Keratinocyte (primary cell): Measurements from ENCODE around the gene CABLES2.
A peak's percentile ranks its signal among the peaks of the same experiment; 100 is the strongest.

ENCODE experiments used
- EZH2 ChIP-seq: IDR thresholded peaks from one replicate; pipeline ENCODE4 v1.6.1; 2012; ENCODE audit warnings: inconsistent platforms, mild to moderate bottlenecking, low read length, moderate library complexity
- TF ChIP-seq, protein P1 (sequence below), 3 experiments: IDR thresholded peaks in 1 of 3; conservative IDR thresholded peaks in 1 of 3; optimal IDR thresholded peaks in 1 of 3; 2 replicates in 2 of 3; 3 replicates in 1 of 3; pipeline versions ENCODE3 to v1.5.1; 2011; ENCODE audit warnings: low read length in 3 of 3, mild to moderate bottlenecking in 3 of 3, moderate library complexity in 2 of 3, control low read depth in 1 of 3, inconsistent platforms in 1 of 3; ENCODE audit not compliant: insufficient read depth in 2 of 3; ENCODE audit errors: extremely low read depth in 1 of 3

GRCh38 chr20:62409931-62410745 is 3.1 kb upstream of the CABLES2 start:
- TF ChIP-seq, protein P1, sequence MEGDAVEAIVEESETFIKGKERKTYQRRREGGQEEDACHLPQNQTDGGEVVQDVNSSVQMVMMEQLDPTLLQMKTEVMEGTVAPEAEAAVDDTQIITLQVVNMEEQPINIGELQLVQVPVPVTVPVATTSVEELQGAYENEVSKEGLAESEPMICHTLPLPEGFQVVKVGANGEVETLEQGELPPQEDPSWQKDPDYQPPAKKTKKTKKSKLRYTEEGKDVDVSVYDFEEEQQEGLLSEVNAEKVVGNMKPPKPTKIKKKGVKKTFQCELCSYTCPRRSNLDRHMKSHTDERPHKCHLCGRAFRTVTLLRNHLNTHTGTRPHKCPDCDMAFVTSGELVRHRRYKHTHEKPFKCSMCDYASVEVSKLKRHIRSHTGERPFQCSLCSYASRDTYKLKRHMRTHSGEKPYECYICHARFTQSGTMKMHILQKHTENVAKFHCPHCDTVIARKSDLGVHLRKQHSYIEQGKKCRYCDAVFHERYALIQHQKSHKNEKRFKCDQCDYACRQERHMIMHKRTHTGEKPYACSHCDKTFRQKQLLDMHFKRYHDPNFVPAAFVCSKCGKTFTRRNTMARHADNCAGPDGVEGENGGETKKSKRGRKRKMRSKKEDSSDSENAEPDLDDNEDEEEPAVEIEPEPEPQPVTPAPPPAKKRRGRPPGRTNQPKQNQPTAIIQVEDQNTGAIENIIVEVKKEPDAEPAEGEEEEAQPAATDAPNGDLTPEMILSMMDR (optimal IDR thresholded peaks at IDR 0.05 in 1 of 3, IDR thresholded peaks at IDR 0.05 in 1 of 3, conservative IDR thresholded peaks at IDR 0.05 in 1 of 3; ENCODE audit: extremely low read depth in 1 of 3, insufficient read depth in 2 of 3, low read length in 3 of 3), result peak; percentile 49 to 75 (median 60)
- TF ChIP-seq EZH2, result no peak
